Epithelial cell of esophagus (primary cell): Measurements from ENCODE around the gene TMEM244.

ENCODE experiments used
- DNase-seq: peaks from one replicate; pipeline ENCODE4 v3.0.0; 2010; ENCODE audit warnings: low read depth
- H3K4me3 ChIP-seq: 2 replicates; pipeline ENCODE4 v1.5.1; 2011; ENCODE audit warnings: mild to moderate bottlenecking, low read length, control low read depth
- CTCF ChIP-seq: IDR thresholded peaks from 2 replicates; pipeline ENCODE4 v1.5.1; 2011; ENCODE audit warnings: low read depth, mild to moderate bottlenecking, low read length, control low read depth, inconsistent platforms; ENCODE audit not compliant: insufficient read depth; ENCODE audit errors: missing control alignments

TMEM244 gene

GRCh38 chr6:129793447-129793846 lies 67.7 kb downstream of the TMEM244 start:
- TF ChIP-seq CTCF: no peak
- DNase-seq: no peak
- no peak overlapping the region for H3K4me3 ChIP-seq

- TF ChIP-seq CTCF: no peak
- no peak for DNase-seq
- no peak overlapping the region for H3K4me3 ChIP-seq
Measured at GRCh38 chr6:129792049-129792448, 69.1 kb downstream of the TMEM244 start.

- no peak for DNase-seq
- no peak overlapping the region for H3K4me3 ChIP-seq
- no peak for TF ChIP-seq CTCF
Measured at GRCh38 chr6:129790785-129791184, 70.3 kb downstream of the TMEM244 start.

- no peak for DNase-seq
- H3K4me3 ChIP-seq: no peak overlapping the region
- no peak for TF ChIP-seq CTCF
Measured at GRCh38 chr6:129789974-129790373, 71.1 kb downstream of the TMEM244 start.

GRCh38 chr6:129787816-129788215 lies 73.3 kb downstream of the TMEM244 start:
- no peak overlapping the region for H3K4me3 ChIP-seq
- DNase-seq: no peak
- no peak for TF ChIP-seq CTCF

- DNase-seq: peak; percentile 63
- no peak overlapping the region for H3K4me3 ChIP-seq
- TF ChIP-seq CTCF: no peak
Measured at GRCh38 chr6:129786548-129786947, 74.6 kb downstream of the TMEM244 start.

GRCh38 chr6:129785756-129786135 lies 75.4 kb downstream of the TMEM244 start:
- DNase-seq: no peak
- no peak for TF ChIP-seq CTCF
- no peak overlapping the region for H3K4me3 ChIP-seq
